ENCODE measurements around the gene IL11. TPM values are rescaled to one million over a fixed set of nuclear protein-coding genes. Genes with fewer than 3 reads are reported as not detected.

IL11 gene
- total and polyA plus RNA-seq, 4 experiments from 2014 or later, result 0.32 to 0.47 TPM; not detected in 2

DNA sequence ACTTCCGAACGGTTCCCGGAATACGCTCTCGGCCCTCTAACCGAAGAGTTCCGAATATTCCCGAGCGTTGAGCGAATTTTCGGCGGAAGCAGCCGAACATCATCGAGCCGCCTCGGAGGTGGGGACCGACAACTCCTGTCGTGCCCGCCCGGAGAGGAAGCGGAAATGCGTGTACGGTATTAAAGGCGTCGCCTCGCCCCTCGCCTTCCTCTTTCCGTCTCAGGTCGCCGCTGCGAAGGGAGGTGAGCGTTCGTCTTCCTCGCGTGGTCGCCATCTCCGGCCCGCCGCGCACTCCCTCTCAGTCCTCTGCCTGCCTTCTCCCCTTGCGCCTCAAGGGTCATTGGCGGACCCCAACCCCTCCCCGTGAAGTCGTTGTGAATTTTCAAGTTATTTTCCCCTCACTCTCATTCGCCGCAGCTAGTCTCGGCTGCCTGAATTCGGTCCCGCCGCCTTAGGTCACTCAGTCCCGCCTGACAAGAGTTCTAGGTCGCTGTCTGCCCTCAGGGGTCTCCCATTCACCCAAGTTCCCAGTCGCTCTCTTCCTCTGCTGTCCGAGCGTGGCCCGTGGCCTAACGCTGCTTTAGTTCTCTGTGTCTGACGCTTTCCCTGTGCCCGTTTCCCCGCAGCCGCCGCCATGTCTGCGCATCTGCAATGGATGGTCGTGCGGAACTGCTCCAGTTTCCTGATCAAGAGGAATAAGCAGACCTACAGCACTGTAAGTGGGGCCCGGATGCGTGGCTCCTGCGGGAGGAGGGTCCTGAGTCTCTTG lies 15.6 kb upstream of the IL11 start, which contains the start of gene RPL28:
TSS of gene RPL28 (plus strand) at position 209 of the 769 bp plus-strand sequence. CDS start at position 635, 426 bp downstream.
- H3K9me3 Mint-ChIP-seq, result peaks cover 0 to 9% (median 0%) of the 10 kb centered on the region in 8 donors
- Histone ChIP-seq H3K36me3 (ENCODE audit: insufficient read depth, low read length) (peaks cover 35% of the 10 kb centered on the region), H3K9me3 (ENCODE audit: control insufficient read depth in 1 of 2, low read length in 2 of 2) (no peaks in the 10 kb centered on the region), H3K4me1 (ENCODE audit: insufficient read depth, low read length) (peaks cover 68% of the 10 kb centered on the region), H3K27ac (ENCODE audit: low read depth, low read length) (peak within 1 kb of the TSS; percentile 94), H3K27me3 (ENCODE audit: insufficient read depth, low read length) (no peaks in the 10 kb centered on the region), H3K4me3 (ENCODE audit: low read length in 2 of 2) (peak within 1 kb of the TSS; percentile 85 to 88)
- intact Hi-C loops (cut with micrococcal nuclease), result loop anchor here (1.0 to 10.0 kb wide), 8 partner anchors 22 to 239 kb away; partner anchors contain the start of genes HSPBP1, KMT5C, PPP6R1 and ZNF784
- peaks cover 21 to 54% of the 10 kb centered on the region in 2 donors for H3K36me3 Mint-ChIP-seq
- H3K4me1 Mint-ChIP-seq, result peaks cover 39 to 88% (median 63%) of the 10 kb centered on the region in 4 donors
- CTCF ChIA-PET (ENCODE audit: partially characterized antibody), result interaction anchor here (2.7 kb wide), 1 partner anchor 84 kb away, joined by 9 read pairs; no protein-coding TSS in a partner anchor
- peak within 1 kb of the TSS; percentile 99 to 100 (median 100) for H3K4me3 Mint-ChIP-seq
- POLR2A ChIA-PET (ENCODE audit: partially characterized antibody), result interaction anchor here (0.9 to 12.9 kb wide), 6 partner anchors 20 to 130 kb away, joined by 3 to 247 read pairs (median 5); partner anchors contain the start of genes KMT5C, UBE2S and ZNF628
- H3K27me3 Mint-ChIP-seq, result no peaks in the 10 kb centered on the region
- DNase-seq, result peak; percentile 98 to 100 (median 99)
- H3K27ac Mint-ChIP-seq, result peak within 1 kb of the TSS; percentile 98 to 100 (median 99)

DNA sequence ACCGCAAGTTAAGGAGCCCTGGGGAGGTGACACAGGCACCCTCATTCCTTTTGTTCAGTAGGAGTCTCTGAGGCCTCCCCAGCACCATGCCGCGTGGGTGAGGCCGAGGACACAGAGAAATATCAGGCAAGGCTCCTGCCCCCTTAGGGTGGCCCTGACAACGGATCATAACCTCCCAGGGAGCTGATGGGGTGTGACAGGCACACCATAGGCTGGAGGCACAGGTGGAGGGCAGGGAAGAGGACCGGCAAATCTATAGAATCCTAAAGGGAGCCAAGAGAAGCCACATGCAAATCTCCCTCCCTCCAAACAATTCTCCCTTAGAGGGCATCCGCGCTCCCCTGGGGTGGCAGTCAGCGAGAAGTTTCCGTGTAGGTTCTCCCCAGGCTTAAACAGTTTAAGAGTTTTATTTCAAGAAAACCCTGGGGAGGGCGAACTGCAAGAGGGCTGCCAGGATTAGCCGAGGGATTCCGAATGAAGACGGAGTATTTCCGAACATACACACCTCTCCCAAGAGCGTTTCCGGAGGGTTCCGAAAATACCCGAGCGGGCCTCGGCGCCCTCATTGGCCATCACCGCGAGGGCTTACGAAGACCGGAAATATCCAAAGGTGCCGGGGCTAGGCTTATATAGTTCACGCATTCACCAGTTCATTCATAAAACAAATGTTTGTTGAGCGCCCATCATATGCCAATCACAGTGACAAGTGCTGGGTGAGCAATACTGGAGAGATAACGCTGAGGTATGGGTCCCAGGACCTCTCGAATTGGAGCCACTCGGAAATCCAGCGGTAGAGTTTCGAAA lies 14.9 kb upstream of the IL11 start:
- no peaks in the 10 kb centered on the region for H3K27me3 Mint-ChIP-seq
- peaks cover 36 to 82% (median 59%) of the 10 kb centered on the region in 4 donors for H3K4me1 Mint-ChIP-seq
- H3K27me3 ChIP-seq (ENCODE audit: insufficient read depth, low read length), result no peaks in the 10 kb centered on the region
- POLR2A ChIA-PET (ENCODE audit: partially characterized antibody), result interaction anchor here (0.9 to 12.9 kb wide), 22 partner anchors 8 to 269 kb away, joined by 3 to 247 read pairs (median 5); partner anchors contain the start of genes HSPBP1, KMT5C, PPP1R12C and PPP6R1
- peak overlapping the region; percentile 49 to 88 for H3K4me3 ChIP-seq (ENCODE audit: low read length in 2 of 2)
- H3K36me3 ChIP-seq (ENCODE audit: insufficient read depth, low read length), result peaks cover 28% of the 10 kb centered on the region
- intact Hi-C loops (cut with micrococcal nuclease), result loop anchor here (1.0 to 10.0 kb wide), 8 partner anchors 23 to 240 kb away; partner anchors contain the start of genes HSPBP1, KMT5C, PPP6R1 and ZNF784
- peak; percentile 96 to 98 (median 96) for DNase-seq
- H3K9me3 ChIP-seq (ENCODE audit: control insufficient read depth in 1 of 2, low read length in 2 of 2), result no peaks in the 10 kb centered on the region
- H3K36me3 Mint-ChIP-seq, result peaks cover 21 to 48% of the 10 kb centered on the region in 2 donors
- peak overlapping the region; percentile 99 to 100 (median 100) for H3K4me3 Mint-ChIP-seq
- peak overlapping the region; percentile 94 for H3K27ac ChIP-seq (ENCODE audit: low read depth, low read length)
- peak overlapping the region; percentile 98 to 100 (median 99) for H3K27ac Mint-ChIP-seq
- CTCF ChIA-PET (ENCODE audit: partially characterized antibody), result interaction anchor here (1.0 to 3.0 kb wide), 11 partner anchors 24 to 248 kb away, joined by 3 to 31 read pairs (median 5); partner anchors contain the start of genes KMT5C and PPP6R1
- H3K4me1 ChIP-seq (ENCODE audit: insufficient read depth, low read length), result peaks cover 60% of the 10 kb centered on the region
- H3K9me3 Mint-ChIP-seq, result peaks cover 0 to 9% (median 0%) of the 10 kb centered on the region in 8 donors

DNA sequence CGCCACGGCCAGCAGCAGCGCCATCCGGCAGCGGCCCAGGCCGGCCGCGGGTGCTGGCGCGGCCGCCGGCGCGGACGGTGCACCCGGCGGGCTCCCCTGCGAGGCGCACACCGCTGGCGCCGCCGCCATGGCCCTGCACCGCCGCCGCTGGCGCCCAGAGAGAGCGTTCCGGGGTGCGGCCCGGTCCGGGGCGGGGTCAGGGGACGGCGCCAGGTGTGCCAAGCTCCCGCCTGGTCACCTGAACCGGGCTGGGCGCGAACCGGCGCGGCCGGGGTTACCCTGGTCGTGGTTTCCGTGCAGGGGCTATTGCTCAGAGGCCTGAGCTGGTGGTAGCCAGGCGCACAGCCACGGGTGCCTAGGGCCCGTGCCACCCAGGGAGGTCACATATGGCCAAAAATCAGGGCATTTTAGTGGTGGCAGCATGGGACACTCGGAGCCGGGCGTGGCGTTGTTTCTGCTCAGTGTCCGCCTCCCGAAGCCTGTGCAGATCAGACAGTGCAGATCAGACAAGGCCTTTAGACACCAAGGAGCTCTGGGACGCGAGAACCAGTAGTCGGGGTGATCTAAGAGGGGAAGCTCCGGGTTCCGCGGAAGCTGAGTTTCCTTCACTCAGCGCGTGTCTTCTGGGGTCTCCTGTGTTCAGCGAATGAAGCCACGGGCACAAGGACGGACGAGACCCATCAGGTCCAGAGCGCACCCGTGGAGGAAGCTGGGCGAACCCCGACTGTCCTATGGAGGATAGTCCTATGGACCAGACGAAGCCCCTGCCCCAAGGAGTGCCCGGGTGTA lies 14.1 kb upstream of the IL11 start, which contains the start of gene TMEM238:
TSS of gene TMEM238 (minus strand) at position 162 of the 789 bp plus-strand sequence. CDS start at position 129, 33 bp downstream.
- H3K36me3 ChIP-seq (ENCODE audit: insufficient read depth, low read length), result peaks cover 26% of the 10 kb centered on the region
- Mint-ChIP-seq H3K27ac (peak within 1 kb of the TSS; percentile 98 to 100 (median 99)), H3K9me3 (peaks cover 0 to 9% (median 0%) of the 10 kb centered on the region in 8 donors), H3K36me3 (peaks cover 15 to 42% of the 10 kb centered on the region in 2 donors), H3K4me1 (peaks cover 31 to 74% (median 52%) of the 10 kb centered on the region in 4 donors), H3K4me3 (peak within 1 kb of the TSS; percentile 99 to 100 (median 100)), H3K27me3 (no peaks in the 10 kb centered on the region)
- ChIA-PET CTCF (ENCODE audit: partially characterized antibody) (interaction anchor here (0.9 to 3.0 kb wide), 13 partner anchors 25 to 249 kb away, joined by 3 to 31 read pairs (median 5); partner anchors contain the start of genes HSPBP1, KMT5C and PPP6R1), POLR2A (ENCODE audit: partially characterized antibody) (interaction anchor here (0.7 to 12.9 kb wide), 29 partner anchors 9 to 304 kb away, joined by 3 to 247 read pairs (median 4); partner anchors contain the start of genes HSPBP1, IL11, ISOC2 and KMT5C)
- peaks cover 52% of the 10 kb centered on the region for H3K4me1 ChIP-seq (ENCODE audit: insufficient read depth, low read length)
- peak within 1 kb of the TSS; percentile 94 for H3K27ac ChIP-seq (ENCODE audit: low read depth, low read length)
- intact Hi-C loops (cut with micrococcal nuclease), result loop anchor here (2.0 to 10.0 kb wide), 2 partner anchors 92 to 240 kb away; partner anchors contain the start of gene ZNF784
- H3K4me3 ChIP-seq (ENCODE audit: low read length in 2 of 2), result peak within 1 kb of the TSS; percentile 49 to 88
- peak; percentile 36 to 53 (median 43) for DNase-seq
- H3K27me3 ChIP-seq (ENCODE audit: insufficient read depth, low read length), result no peaks in the 10 kb centered on the region
- H3K9me3 ChIP-seq (ENCODE audit: control insufficient read depth in 1 of 2, low read length in 2 of 2), result no peaks in the 10 kb centered on the region

DNA sequence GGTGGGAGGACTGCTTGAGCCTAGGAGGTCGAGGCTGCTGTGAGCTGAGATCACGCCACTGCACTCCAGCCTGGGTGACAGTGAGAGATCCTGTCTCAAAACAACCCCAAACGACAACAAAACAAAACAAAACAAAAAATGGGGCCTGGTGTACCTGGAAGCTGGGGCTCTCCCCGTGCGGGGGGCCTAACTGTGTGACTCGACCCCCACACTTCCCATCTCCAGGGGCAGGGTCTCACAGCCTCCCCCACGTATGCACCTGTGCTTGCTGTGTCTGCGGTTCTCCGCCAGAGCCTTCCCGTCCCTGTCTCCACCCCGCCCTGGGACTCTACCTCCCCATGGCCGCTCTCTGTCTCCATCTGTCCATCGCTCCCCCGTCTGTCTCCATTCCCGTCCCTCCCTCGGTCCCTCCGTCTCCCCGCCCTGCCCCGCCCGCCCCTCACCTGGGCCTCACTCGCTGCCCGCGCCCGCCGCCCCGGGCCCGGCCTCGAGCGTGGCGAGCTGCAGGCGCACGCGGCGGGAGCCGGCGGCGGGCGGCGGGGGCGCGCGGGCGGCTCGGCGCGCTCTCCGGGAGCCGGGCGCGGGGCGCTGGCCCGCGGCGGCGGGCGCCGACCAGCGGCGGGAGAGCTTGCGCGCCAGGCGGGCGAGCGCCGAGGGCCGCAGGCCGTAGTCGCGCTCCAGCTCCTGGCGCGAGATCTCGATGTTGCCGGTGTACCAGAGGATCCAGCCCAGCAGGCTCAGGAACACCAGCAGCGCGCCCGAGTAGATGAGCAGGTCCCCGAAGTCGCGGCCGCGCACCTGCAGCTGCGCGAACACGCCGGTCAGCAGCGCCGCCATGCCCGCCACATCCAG lies 13.2 kb upstream of the IL11 start:
- H3K27me3 Mint-ChIP-seq, result no peaks in the 10 kb centered on the region
- H3K27me3 ChIP-seq (ENCODE audit: insufficient read depth, low read length), result no peaks in the 10 kb centered on the region
- H3K4me1 ChIP-seq (ENCODE audit: insufficient read depth, low read length), result peaks cover 44% of the 10 kb centered on the region
- intact Hi-C loops (cut with micrococcal nuclease), result loop anchor here (2.0 to 10.0 kb wide), 2 partner anchors 91 to 241 kb away; partner anchors contain the start of gene ZNF784
- H3K9me3 Mint-ChIP-seq, result peaks cover 0 to 9% (median 0%) of the 10 kb centered on the region in 8 donors
- ChIA-PET CTCF (ENCODE audit: partially characterized antibody) (interaction anchor here (0.9 to 3.0 kb wide), 13 partner anchors 37 to 248 kb away, joined by 3 to 31 read pairs (median 4); partner anchors contain the start of genes HSPBP1, KMT5C and PPP6R1), POLR2A (ENCODE audit: partially characterized antibody) (interaction anchor here (0.6 to 12.9 kb wide), 25 partner anchors 10 to 303 kb away, joined by 3 to 247 read pairs (median 5); partner anchors contain the start of genes HSPBP1, IL11, ISOC2 and KMT5C)
- peak overlapping the region in 6 of 7 donors; percentile 74 to 93 (median 90) for H3K27ac Mint-ChIP-seq
- peak overlapping the region in 1 of 2 donors; percentile 40 for H3K4me3 ChIP-seq (ENCODE audit: low read length in 2 of 2)
- H3K4me1 Mint-ChIP-seq, result peaks cover 26 to 66% (median 46%) of the 10 kb centered on the region in 4 donors
- peaks cover 15 to 34% of the 10 kb centered on the region in 2 donors for H3K36me3 Mint-ChIP-seq
- peak; percentile 35 to 57 (median 50) for DNase-seq
- H3K4me3 Mint-ChIP-seq, result peak overlapping the region; percentile 81 to 89 (median 86)
- H3K36me3 ChIP-seq (ENCODE audit: insufficient read depth, low read length), result peaks cover 18% of the 10 kb centered on the region
- H3K27ac ChIP-seq (ENCODE audit: low read depth, low read length), result no peak overlapping the region
- no peaks in the 10 kb centered on the region for H3K9me3 ChIP-seq (ENCODE audit: control insufficient read depth in 1 of 2, low read length in 2 of 2)

DNA sequence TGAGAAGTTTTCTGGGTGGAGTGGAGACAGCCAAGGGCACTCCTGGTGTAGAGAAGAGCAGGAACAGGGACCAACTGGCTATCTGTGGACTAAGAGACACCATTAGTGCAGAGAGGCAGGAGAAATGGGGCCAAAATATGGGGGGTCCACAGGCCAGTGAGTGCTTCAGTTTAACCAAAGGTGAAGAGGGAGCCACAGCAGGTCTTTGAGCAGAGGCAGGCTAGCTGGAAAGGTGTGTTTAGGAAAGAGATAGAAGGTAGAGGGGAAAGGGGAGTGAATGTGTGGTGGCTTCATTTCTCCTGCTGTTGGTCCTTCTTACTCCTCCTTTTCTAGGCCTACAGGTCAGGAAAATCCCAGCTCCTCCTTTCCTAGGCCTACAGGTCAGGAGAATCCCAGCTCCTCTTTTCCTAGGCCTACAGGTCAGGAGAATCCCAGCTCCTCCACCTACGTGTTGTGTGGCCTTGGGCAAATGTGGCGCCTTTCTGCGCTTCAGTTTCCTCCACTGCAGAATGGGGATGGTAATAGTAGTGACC lies 12.3 kb upstream of the IL11 start:
- intact Hi-C loops (cut with micrococcal nuclease), result loop anchor here (10.0 kb wide), 1 partner anchor 242 kb away; the partner anchor contains the start of gene ZNF784
- Histone ChIP-seq H3K9me3 (ENCODE audit: control insufficient read depth in 1 of 2, low read length in 2 of 2) (no peaks in the 10 kb centered on the region), H3K4me1 (ENCODE audit: insufficient read depth, low read length) (peaks cover 35% of the 10 kb centered on the region), H3K36me3 (ENCODE audit: insufficient read depth, low read length) (peaks cover 9% of the 10 kb centered on the region), H3K27me3 (ENCODE audit: insufficient read depth, low read length) (no peaks in the 10 kb centered on the region), H3K4me3 (ENCODE audit: low read length in 2 of 2) (no peak overlapping the region), H3K27ac (ENCODE audit: low read depth, low read length) (no peak overlapping the region)
- H3K9me3 Mint-ChIP-seq, result peaks cover 0 to 9% (median 0%) of the 10 kb centered on the region in 8 donors
- H3K27me3 Mint-ChIP-seq, result no peaks in the 10 kb centered on the region
- CTCF ChIA-PET (ENCODE audit: partially characterized antibody), result interaction anchor here (1.0 to 3.0 kb wide), 4 partner anchors 44 to 242 kb away, joined by 3 to 31 read pairs (median 13); partner anchors contain the start of gene KMT5C
- peak overlapping the region; percentile 81 to 89 (median 86) for H3K4me3 Mint-ChIP-seq
- POLR2A ChIA-PET (ENCODE audit: partially characterized antibody), result interaction anchor here (1.6 to 12.9 kb wide), 7 partner anchors 11 to 127 kb away, joined by 5 to 247 read pairs (median 29); partner anchors contain the start of genes KMT5C, UBE2S and ZNF628
- H3K36me3 Mint-ChIP-seq, result peaks cover 13 to 26% of the 10 kb centered on the region in 2 donors
- no peak for DNase-seq
- H3K27ac Mint-ChIP-seq, result peak overlapping the region; percentile 24 to 74 (median 47)
- H3K4me1 Mint-ChIP-seq, result peaks cover 23 to 57% (median 37%) of the 10 kb centered on the region in 4 donors
